HCT116 (cell line): ENCODE results near the gene MAP3K5. TPM values are rescaled to one million over a fixed set of nuclear protein-coding genes. Genes with fewer than 3 reads are reported as not detected.

Experiments used
- ATAC-seq: fragments of 200-7000 bp; cut with Tn5 transposase; 2 replicates; pipeline ENCODE4 v1.9.1; 2020; ENCODE audit warnings: mild to moderate bottlenecking, moderate library complexity
- BruUV-seq: library from RNA; stranded (reverse); fragments of 400-500 nt; replicated peaks from 2 replicates; lab custom pipeline; 2021; lab: Mats Ljungman, UMichigan
- CTCF ChIA-PET: fragments of 300-600 bp; sonication (Branson Sonifier 250); formaldehyde crosslinking; loops from one replicate; lab custom pipeline; 2021; ENCODE audit warnings: antibody characterized with exemption; lab: Charles Lee
- POLR2A ChIA-PET: fragments of 300-600, 350-600 bp; sonication (Branson Sonifier 250); formaldehyde crosslinking; loops from one replicate; lab custom pipeline; 2021; ENCODE audit warnings: antibody characterized with exemption; lab: Charles Lee
- RAD21 ChIA-PET, 2 experiments: fragments of 300-600 bp; sonication (Branson Sonifier 250); formaldehyde crosslinking; loops; one replicate each; lab custom pipeline; 2023; ENCODE audit warnings: low total read pairs in 2 of 2; ENCODE audit not compliant: uncharacterized antibody in 2 of 2, unreplicated experiment in 2 of 2, low non-redundant PET in 1 of 2; lab: Charles Lee
- DNase-seq: peaks from one replicate; pipeline ENCODE4 v3.0.0-alpha.2; 2010; ENCODE audit warnings: low read depth, low spot score
- H2AFZ ChIP-seq: fragments of 200-600 bp; shearing (Covaris generic), sonication (generic); 2 replicates; pipeline ENCODE4 v1.6.1; 2017; ENCODE audit warnings: low read depth, mixed run types, mixed read lengths, antibody characterized with exemption, low read length; ENCODE audit not compliant: poor library complexity, severe bottlenecking
- H3K27ac ChIP-seq: 2 replicates; pipeline ENCODE4 v1.5.1; 2012; ENCODE audit warnings: low read depth, low read length
- H3K27me3 ChIP-seq: fragments of 200-600 bp; sonication (generic); 2 replicates; pipeline ENCODE4 v1.6.1; 2016; ENCODE audit warnings: mixed run types, low read length, mixed read lengths; ENCODE audit not compliant: insufficient read depth
- H3K36me3 ChIP-seq, 2 experiments: fragments of 200-500 bp in 1 of 2; fragments of 200-600 bp in 1 of 2; sonication (Bioruptor generic) in 1 of 2; sonication (generic) in 1 of 2; 2 replicates each; pipeline versions ENCODE4 v1.5.1 to v1.6.1; 2014 to 2016; ENCODE audit warnings: low read length in 2 of 2, inconsistent platforms in 1 of 2, mixed read lengths in 1 of 2, mixed run types in 1 of 2; ENCODE audit not compliant: insufficient read depth in 2 of 2, control insufficient read depth in 1 of 2
- H3K4me1 ChIP-seq, 2 experiments: fragments of 200-600 bp in 1 of 2; sonication (generic) in 1 of 2; 2 replicates each; pipeline versions ENCODE4 v1.5.1 to v1.6.1; 2012 to 2017; ENCODE audit warnings: low read length in 2 of 2, inconsistent platforms in 1 of 2, mild to moderate bottlenecking in 1 of 2, mixed read lengths in 1 of 2, mixed run types in 1 of 2, moderate library complexity in 1 of 2; ENCODE audit not compliant: insufficient read depth in 2 of 2, control insufficient read depth in 1 of 2
- H3K4me2 ChIP-seq: fragments of 200-600 bp; sonication (generic); 2 replicates; pipeline ENCODE4 v1.6.1; 2017; ENCODE audit warnings: mixed run types, low read length, mixed read lengths
- H3K4me3 ChIP-seq, 2 experiments: fragments of 200-600 bp in 1 of 2; sonication (generic) in 1 of 2; replicated peaks in 1 of 2; 2 replicates each; pipeline ENCODE4 v1.5.1; 2011 to 2016; ENCODE audit warnings: low read length in 2 of 2, control low read depth in 1 of 2, low read depth in 1 of 2, mild to moderate bottlenecking in 1 of 2, mixed read lengths in 1 of 2, mixed run types in 1 of 2
- H3K79me2 ChIP-seq: fragments of 200-600 bp; sonication (generic); 2 replicates; pipeline ENCODE4 v1.6.1; 2017; ENCODE audit warnings: mild to moderate bottlenecking, mixed run types, low read length, moderate library complexity, mixed read lengths; ENCODE audit not compliant: insufficient read depth
- H3K9ac ChIP-seq: fragments of 200-600 bp; sonication (generic); 2 replicates; pipeline ENCODE4 v1.6.1; 2016; ENCODE audit warnings: low read length, mixed read lengths
- H3K9me2 ChIP-seq: fragments of 200-600 bp; sonication (generic), shearing (Covaris generic); 2 replicates; pipeline ENCODE4 v1.6.1; 2017; ENCODE audit warnings: mixed run types, mild to moderate bottlenecking, moderate library complexity; ENCODE audit not compliant: insufficient read depth
- H3K9me3 ChIP-seq, 2 experiments: fragments of 200-500 bp in 1 of 2; fragments of 200-600 bp in 1 of 2; sonication (Bioruptor generic) in 1 of 2; sonication (generic) in 1 of 2; 2 replicates each; pipeline ENCODE4 v1.6.1; 2014 to 2017; ENCODE audit warnings: low read length in 2 of 2, mixed read lengths in 2 of 2, inconsistent platforms in 1 of 2, low read depth in 1 of 2, mild to moderate bottlenecking in 1 of 2, mixed run types in 1 of 2, moderate library complexity in 1 of 2; ENCODE audit not compliant: control insufficient read depth in 1 of 2, insufficient read depth in 1 of 2
- H4K20me1 ChIP-seq: fragments of 200-600 bp; sonication (generic), shearing (Covaris generic); 2 replicates; pipeline ENCODE4 v1.6.1; 2017; ENCODE audit warnings: mixed run types, mild to moderate bottlenecking, moderate library complexity; ENCODE audit not compliant: insufficient read depth
- ATF3 ChIP-seq: IDR thresholded peaks from 2 replicates; pipeline ENCODE4 v1.6.1; 2012
- CEBPB ChIP-seq: IDR thresholded peaks from 2 replicates; pipeline ENCODE4 v1.6.1; 2012; ENCODE audit warnings: low read depth
- EGR1 ChIP-seq: IDR thresholded peaks from 2 replicates; pipeline ENCODE4 v1.6.1; 2012; ENCODE audit warnings: low read depth
- EZH2 ChIP-seq: fragments of 200-600 bp; sonication (generic); IDR thresholded peaks from 2 replicates; pipeline ENCODE4 v1.6.1; 2017; ENCODE audit warnings: antibody characterized with exemption, mixed run types
- EZH2phosphoT487 ChIP-seq: fragments of 200-600 bp; IDR thresholded peaks from 2 replicates; pipeline ENCODE4 v1.6.1; 2018; ENCODE audit warnings: antibody characterized with exemption, borderline replicate concordance
- FOSL1 ChIP-seq: IDR thresholded peaks from 2 replicates; pipeline ENCODE4 v1.6.1; 2012; ENCODE audit warnings: low read depth
- POLR2A ChIP-seq: IDR thresholded peaks from 2 replicates; pipeline ENCODE4 v1.7.0; 2011; ENCODE audit warnings: borderline replicate concordance; ENCODE audit not compliant: insufficient read depth, insufficient read length; ENCODE audit errors: extremely low read depth
- POLR2AphosphoS5 ChIP-seq: IDR thresholded peaks from 2 replicates; pipeline ENCODE4 v1.6.1; 2011; ENCODE audit warnings: mild to moderate bottlenecking, low read depth, low read length, moderate library complexity
- RAD21 ChIP-seq: IDR thresholded peaks from 2 replicates; pipeline ENCODE4 v1.6.1; 2012; ENCODE audit warnings: low read depth, mild to moderate bottlenecking
- SIN3A ChIP-seq: IDR thresholded peaks from 2 replicates; pipeline ENCODE4 v1.6.1; 2012; ENCODE audit warnings: low read depth
- SRF ChIP-seq: IDR thresholded peaks from 2 replicates; pipeline ENCODE4 v1.6.1; 2012; ENCODE audit warnings: low read depth
- TCF7L2 ChIP-seq: IDR thresholded peaks from 2 replicates; pipeline ENCODE4 v1.7.0; 2011; ENCODE audit warnings: borderline replicate concordance, inconsistent platforms; ENCODE audit not compliant: insufficient read depth, insufficient read length; ENCODE audit errors: extremely low read depth
- YY1 ChIP-seq: IDR thresholded peaks from 2 replicates; pipeline ENCODE4 v1.6.1; 2011; ENCODE audit warnings: low read length, low read depth, moderate library complexity, mild to moderate bottlenecking; ENCODE audit not compliant: insufficient replicate concordance; ENCODE audit errors: extremely low read depth
- ZBTB33 ChIP-seq: IDR thresholded peaks from 2 replicates; pipeline ENCODE4 v1.6.1; 2011; ENCODE audit warnings: mild to moderate bottlenecking, low read length, moderate library complexity; ENCODE audit not compliant: insufficient replicate concordance; ENCODE audit errors: extremely low read depth
- ZFX ChIP-seq: fragments of 450-650 bp; IDR thresholded peaks from 2 replicates; pipeline ENCODE4 v1.6.1; 2017
- intact Hi-C: fragments of 100-400 bp; cut with micrococcal nuclease; formaldehyde crosslinking; loops from 2 replicates; pipeline ENCODE4 v1.10.0; 2022
- total RNA-seq: library from RNA; stranded (reverse); gene quantifications from one replicate; pipeline ENCODE4 v1.2.1, GENCODE V29; 2021; ENCODE audit not compliant: unreplicated experiment
- TF ChIP-seq, protein P1 (sequence below): IDR thresholded peaks from 2 replicates; pipeline ENCODE4 v1.6.1; 2012
- TF ChIP-seq, protein P2 (sequence below): IDR thresholded peaks from 2 replicates; pipeline ENCODE4 v1.6.1; 2012; ENCODE audit warnings: low read depth
- TF ChIP-seq, protein P3 (sequence below), 3 experiments: fragments of 200-600 bp in 1 of 3; sonication (generic) in 1 of 3; IDR thresholded peaks in 2 of 3; conservative IDR thresholded peaks in 1 of 3; 2 replicates each; pipeline ENCODE4 v1.5.1; 2012 to 2017; ENCODE audit warnings: low read depth in 2 of 3, low read length in 2 of 3, antibody characterized with exemption in 1 of 3, borderline replicate concordance in 1 of 3, control low read depth in 1 of 3, mild to moderate bottlenecking in 1 of 3, mixed read lengths in 1 of 3, mixed run types in 1 of 3, moderate library complexity in 1 of 3; ENCODE audit not compliant: insufficient read depth in 1 of 3

Gene MAP3K5
- total RNA-seq, 1 experiment from 2014 or later, result 11.8 TPM

DNA sequence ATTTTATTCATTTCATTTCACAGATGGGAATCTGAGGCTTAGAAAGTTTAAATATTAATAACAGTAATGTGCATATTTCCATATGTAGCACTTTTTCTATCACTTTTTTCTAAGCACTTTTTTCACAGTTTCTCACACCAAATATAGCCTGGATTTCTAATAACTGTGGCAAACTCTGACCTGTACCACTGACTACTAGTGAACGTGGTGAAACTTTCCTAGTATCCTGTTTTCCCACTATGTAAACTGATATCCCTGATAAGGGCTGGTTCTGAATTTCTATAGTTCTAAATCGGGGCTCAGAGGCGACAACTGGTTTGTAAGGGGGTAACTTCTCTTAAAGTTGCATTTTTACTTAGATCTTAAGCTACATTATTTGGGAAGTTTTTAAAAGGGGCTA lies 274.7 kb downstream of the MAP3K5 start:
- Histone ChIP-seq H2AFZ (no peak overlapping the region), H3K9me3 (no peaks in the 10 kb centered on the region), H3K4me3 (no peak overlapping the region), H4K20me1 (no peaks in the 10 kb centered on the region), H3K9ac (no peak overlapping the region), H3K79me2 (peaks cover 30% of the 10 kb centered on the region), H3K4me2 (no peak overlapping the region), H3K27me3 (no peaks in the 10 kb centered on the region), H3K27ac (no peak overlapping the region), H3K36me3 (no peaks in the 10 kb centered on the region), H3K9me2 (no peaks in the 10 kb centered on the region), H3K4me1 (no peaks in the 10 kb centered on the region)
- intact Hi-C loops, result no loop called here
- no peak for ATAC-seq
- ChIA-PET POLR2A (no interaction called here), RAD21 (no interaction called here), CTCF (no interaction called here)
- BruUV-seq, result no TSS peak
- DNase-seq, result no peak
- TF ChIP-seq ZFX (no peak), EGR1 (no peak), SIN3A (no peak), TCF7L2 (no peak), YY1 (no peak), SRF (no peak), CEBPB (no peak), RAD21 (no peak), POLR2A (no peak), ZBTB33 (no peak), EZH2phosphoT487 (no peak), ATF3 (no peak), EZH2 (no peak), POLR2AphosphoS5 (no peak), FOSL1 (no peak)
- TF ChIP-seq, protein P1, sequence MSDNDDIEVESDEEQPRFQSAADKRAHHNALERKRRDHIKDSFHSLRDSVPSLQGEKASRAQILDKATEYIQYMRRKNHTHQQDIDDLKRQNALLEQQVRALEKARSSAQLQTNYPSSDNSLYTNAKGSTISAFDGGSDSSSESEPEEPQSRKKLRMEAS, result no peak
- TF ChIP-seq, protein P2, sequence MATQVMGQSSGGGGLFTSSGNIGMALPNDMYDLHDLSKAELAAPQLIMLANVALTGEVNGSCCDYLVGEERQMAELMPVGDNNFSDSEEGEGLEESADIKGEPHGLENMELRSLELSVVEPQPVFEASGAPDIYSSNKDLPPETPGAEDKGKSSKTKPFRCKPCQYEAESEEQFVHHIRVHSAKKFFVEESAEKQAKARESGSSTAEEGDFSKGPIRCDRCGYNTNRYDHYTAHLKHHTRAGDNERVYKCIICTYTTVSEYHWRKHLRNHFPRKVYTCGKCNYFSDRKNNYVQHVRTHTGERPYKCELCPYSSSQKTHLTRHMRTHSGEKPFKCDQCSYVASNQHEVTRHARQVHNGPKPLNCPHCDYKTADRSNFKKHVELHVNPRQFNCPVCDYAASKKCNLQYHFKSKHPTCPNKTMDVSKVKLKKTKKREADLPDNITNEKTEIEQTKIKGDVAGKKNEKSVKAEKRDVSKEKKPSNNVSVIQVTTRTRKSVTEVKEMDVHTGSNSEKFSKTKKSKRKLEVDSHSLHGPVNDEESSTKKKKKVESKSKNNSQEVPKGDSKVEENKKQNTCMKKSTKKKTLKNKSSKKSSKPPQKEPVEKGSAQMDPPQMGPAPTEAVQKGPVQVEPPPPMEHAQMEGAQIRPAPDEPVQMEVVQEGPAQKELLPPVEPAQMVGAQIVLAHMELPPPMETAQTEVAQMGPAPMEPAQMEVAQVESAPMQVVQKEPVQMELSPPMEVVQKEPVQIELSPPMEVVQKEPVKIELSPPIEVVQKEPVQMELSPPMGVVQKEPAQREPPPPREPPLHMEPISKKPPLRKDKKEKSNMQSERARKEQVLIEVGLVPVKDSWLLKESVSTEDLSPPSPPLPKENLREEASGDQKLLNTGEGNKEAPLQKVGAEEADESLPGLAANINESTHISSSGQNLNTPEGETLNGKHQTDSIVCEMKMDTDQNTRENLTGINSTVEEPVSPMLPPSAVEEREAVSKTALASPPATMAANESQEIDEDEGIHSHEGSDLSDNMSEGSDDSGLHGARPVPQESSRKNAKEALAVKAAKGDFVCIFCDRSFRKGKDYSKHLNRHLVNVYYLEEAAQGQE, result no peak
- TF ChIP-seq, protein P3, sequence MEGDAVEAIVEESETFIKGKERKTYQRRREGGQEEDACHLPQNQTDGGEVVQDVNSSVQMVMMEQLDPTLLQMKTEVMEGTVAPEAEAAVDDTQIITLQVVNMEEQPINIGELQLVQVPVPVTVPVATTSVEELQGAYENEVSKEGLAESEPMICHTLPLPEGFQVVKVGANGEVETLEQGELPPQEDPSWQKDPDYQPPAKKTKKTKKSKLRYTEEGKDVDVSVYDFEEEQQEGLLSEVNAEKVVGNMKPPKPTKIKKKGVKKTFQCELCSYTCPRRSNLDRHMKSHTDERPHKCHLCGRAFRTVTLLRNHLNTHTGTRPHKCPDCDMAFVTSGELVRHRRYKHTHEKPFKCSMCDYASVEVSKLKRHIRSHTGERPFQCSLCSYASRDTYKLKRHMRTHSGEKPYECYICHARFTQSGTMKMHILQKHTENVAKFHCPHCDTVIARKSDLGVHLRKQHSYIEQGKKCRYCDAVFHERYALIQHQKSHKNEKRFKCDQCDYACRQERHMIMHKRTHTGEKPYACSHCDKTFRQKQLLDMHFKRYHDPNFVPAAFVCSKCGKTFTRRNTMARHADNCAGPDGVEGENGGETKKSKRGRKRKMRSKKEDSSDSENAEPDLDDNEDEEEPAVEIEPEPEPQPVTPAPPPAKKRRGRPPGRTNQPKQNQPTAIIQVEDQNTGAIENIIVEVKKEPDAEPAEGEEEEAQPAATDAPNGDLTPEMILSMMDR (IDR thresholded peaks at IDR 0.05 in 2 of 3, conservative IDR thresholded peaks at IDR 0.05 in 1 of 3; ENCODE audit: borderline replicate concordance in 1 of 3, insufficient read depth in 1 of 3, low read depth in 2 of 3, low read length in 2 of 3), result no peak
